Measurements from ENCODE around the gene TNPO3.
"Not testable (repeated sequence)": the region's sequence is repeated elsewhere in the genome, so short reads cannot be mapped to it uniquely, and the experiment has no call there.

TNPO3 gene

GRCh38 chr7:129072479-129073011 lies 17.6 kb upstream of the TNPO3 start:
- DNase-seq = no peak
- peak; percentile 19 for ATAC-seq

DNA sequence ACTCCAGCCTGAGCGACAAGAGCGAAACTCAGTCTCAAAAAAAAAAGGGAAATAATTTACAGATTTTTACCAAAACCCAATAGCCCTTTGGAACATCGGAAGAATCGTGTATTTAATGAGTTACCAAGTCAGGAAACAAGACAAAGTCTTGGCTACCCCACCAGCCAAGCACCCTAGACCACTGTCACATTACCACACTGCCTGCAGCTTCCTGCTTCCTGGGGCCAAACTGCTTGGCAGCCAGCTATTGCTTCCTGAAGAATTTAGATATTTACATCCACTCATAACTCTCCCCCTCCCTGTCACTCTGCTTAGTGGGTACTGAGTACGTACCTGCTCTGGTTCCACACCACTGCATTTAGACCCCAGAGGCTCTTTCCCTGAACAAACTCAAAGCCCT lies 14.1 kb upstream of the TNPO3 start:
- ATAC-seq (no peak), DNase-seq (no peak)

- DNase-seq = no peak
- no peak for ATAC-seq
Measured at GRCh38 chr7:129067943-129068548, 13.1 kb upstream of the TNPO3 start.

GRCh38 chr7:129067132-129067561 lies 12.2 kb upstream of the TNPO3 start:
- ATAC-seq, DNase-seq: not testable (repeated sequence)

- ATAC-seq (no peak), DNase-seq (no peak)
Measured at GRCh38 chr7:129066290-129067131, 11.6 kb upstream of the TNPO3 start.

GRCh38 chr7:129055861-129056464 lies 1.1 kb upstream of the TNPO3 start:
- DNase-seq (no peak), ATAC-seq (no peak)

- no peak for DNase-seq
- peak; percentile 5 for ATAC-seq
Measured at GRCh38 chr7:129055294-129055816, 444 bp upstream of the TNPO3 start.

- DNase-seq = no peak
Measured at GRCh38 chr7:129053938-129054437, 923 bp downstream of the TNPO3 start.

DNA sequence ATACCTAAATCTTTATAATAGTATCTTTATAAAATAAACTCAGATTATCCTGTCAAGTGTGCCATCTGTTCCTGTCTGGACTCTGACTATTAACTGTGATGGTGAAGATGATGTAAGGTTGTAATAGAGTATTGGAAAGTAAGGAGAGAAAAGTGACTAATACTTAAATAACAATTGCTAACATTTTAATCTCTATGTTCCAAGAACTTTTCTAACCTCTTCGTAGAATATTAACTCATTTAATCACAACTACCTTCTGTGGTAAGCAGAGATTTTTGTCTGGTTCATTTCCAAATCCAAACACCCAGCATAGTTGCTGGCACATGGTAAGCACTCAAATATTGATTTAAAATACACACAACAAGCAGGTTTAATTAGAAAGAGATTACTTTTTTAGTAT lies 2.5 kb downstream of the TNPO3 start:
- DNase-seq (no peak), ATAC-seq (no peak)

More at GRCh38 chr7:129053938-129054437, 923 bp downstream of the TNPO3 start:
- ATAC-seq = no peak

- ATAC-seq, DNase-seq: not testable (repeated sequence)
Measured at GRCh38 chr7:129051459-129051858, 3.5 kb downstream of the TNPO3 start.

DNA sequence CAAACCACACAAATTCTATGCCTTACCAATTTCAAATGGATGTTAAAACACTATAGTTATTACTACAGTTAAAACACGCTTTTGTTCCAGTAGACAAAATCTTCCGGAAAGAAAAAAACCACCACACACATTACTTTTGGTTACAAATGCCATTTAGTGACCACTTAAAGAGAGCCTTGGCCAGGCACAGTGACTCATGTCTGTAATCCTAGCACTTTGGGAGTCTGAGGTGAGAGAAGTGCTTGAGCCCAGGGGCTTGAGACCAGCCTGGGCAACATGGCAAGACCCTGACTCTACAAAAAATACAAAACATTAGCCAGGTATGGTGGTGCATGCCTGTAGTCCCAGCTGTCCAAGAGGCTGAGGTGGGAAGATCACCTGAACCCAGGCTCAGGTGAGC lies 7.2 kb downstream of the TNPO3 start:
- ATAC-seq (no peak), DNase-seq (no peak)

DNA sequence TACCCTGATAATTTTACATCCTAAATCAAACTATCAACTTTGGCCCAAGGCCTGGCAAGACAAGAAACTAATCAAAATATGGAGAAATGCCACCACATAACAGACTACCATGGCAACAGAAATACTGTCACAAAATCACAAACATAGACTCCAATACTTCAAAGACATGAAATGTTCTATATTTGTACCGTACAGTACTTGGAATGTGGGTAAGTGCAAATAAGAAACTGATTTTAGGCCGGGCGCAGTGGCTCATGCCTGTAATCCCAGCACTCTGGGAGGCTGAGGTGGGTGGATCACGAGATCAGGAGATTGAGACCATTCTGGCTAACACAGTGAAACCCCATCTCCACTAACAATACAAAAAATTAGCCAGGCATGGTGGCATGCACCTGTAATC lies 9.2 kb downstream of the TNPO3 start:
- DNase-seq (no peak), ATAC-seq (no peak)

DNA sequence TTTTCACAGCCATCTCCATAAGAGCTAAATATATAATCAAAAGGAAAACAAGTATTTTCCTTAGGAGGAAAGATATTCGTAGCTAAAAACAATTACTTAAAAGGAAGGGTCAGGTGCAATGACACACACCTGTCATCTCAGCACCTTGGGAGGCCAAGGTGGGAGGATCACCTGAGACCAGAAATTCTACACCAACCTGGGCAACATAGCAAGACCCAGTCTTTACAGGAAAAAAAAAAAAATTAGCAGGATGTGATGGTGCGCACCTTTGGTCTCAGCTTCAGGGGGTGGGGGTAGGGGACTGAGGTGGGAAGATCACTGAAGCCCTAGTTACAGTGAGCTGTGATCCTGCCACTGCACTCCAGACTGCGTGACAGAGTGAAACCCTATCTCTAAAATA lies 11.9 kb downstream of the TNPO3 start:
- ATAC-seq = no peak

DNA sequence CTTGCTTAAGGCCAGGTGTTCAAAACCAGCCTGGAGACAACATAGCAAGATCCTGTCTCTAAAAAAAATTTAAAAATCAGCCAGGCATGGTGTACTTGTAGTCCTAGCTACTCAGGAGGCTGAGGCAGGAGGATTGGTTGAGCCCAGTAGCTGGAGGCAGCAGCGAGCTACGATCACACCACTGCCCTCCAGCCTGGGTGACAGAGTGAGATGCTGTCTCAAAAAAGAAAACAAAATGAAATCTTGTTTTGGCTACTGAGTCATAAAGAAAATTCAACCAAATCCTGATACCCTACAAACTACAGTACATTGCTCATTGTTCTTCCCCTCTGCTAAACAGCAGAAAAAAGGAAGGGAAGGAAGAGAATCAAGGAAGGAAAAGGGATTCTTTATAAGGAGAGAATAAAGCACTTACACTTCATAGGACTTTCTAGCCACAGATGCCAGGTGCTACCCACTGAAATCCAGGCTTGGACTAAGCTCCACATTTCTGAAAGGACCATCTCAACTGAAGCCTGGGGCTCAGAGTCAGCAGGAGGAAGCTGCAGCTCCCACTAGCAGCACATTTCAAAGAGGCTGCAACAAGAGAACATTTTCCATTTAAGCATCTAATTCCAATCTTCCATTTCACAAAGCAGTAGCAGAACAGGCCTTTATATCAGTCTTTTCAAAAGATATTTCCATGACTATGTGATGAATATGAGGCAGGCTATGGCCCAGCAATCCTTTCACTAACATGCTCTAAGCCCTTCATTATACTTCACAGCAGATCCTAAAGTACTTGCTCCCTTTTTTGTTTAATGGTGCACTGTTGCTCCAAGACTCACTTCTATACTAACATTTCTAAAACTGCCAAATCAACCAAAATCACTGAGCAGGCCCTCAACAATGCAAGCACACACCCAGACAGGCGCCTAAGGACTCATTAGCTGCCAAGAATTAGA lies 13.5 kb downstream of the TNPO3 start:
- DNase-seq = no peak
- no peak for ATAC-seq

More for the DNA sequence above, 11.9 kb downstream of the TNPO3 start:
- DNase-seq = no peak

- not testable (repeated sequence) for DNase-seq, ATAC-seq
Measured at GRCh38 chr7:129038468-129038867, 16.4 kb downstream of the TNPO3 start.

DNA sequence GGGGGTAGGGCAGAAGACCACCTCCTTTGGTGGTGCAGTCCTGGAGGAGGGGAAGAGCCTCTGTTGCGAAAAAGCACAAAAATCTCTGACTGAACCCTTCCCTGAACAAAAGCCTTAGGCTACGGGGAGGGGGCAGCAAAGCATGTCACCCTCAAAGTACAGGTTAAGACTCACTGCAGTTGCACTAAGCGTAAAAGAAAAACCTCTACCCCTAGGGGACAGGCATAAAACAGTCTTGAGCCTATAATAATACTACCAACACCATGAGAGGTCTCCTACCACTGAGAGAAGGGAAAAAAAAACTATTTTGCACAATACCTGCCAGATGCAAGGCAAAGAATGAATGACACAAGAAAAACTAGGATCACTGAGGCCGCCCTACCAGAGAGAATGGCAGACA lies 17.3 kb downstream of the TNPO3 start:
- ATAC-seq (no peak), DNase-seq (no peak)

GRCh38 chr7:129032017-129032416 lies 22.9 kb downstream of the TNPO3 start:
- DNase-seq = no peak
- no peak for ATAC-seq

- ATAC-seq = no peak
- DNase-seq = no peak
Measured at GRCh38 chr7:129030440-129030839, 24.5 kb downstream of the TNPO3 start.

DNA sequence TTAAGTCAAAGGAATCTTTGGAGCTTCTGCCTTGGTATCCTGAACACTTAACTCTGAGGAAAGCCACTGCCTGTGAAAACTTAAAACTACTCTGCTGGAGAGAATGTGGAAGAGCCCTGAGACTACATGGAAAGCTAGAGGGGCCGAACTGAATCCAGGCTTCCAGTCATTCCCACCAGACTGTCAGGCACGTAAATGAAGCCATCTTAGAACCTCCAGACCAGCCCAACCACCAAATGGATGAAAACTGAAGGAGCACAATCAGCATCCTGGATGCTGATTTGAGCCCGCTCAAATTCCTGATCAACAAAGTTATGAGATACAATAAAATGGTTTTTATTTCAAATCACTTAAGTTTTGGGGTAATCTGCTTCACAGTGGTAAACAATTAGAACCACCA lies 30.8 kb downstream of the TNPO3 start:
- DNase-seq (no peak), ATAC-seq (no peak)

- DNase-seq = no peak
- ATAC-seq = no peak
Measured at GRCh38 chr7:129021656-129022055, 33.3 kb downstream of the TNPO3 start.

DNA sequence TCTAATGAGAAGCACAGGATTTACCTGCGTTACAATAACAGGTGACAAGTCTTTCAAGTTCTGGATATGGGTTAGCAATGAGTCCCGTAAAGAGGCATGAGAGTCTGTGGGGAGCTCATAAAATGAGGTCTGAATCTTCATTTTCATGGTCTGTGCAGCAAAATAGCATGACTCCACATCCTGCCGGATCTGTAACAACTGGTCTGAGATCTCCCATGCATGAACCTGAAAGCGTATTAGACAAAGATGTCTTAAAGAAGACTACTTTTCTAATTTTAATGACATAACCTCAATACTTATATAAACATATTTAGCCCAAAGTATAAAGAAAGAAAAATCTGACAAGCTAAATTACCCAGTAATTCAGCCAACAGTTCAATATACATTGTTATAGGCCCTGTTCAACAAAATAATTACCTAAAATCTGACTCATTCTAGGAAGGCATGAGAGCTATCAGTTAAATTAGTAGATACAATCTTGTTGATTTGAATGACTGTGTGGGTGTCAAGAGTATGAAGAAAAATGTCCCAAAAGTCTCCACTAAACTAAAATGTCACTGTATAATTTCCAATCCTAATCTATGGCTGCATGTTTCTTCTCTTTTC lies 36.9 kb downstream of the TNPO3 start:
- DNase-seq (no peak), ATAC-seq (no peak)
